Measurements from ENCODE around the gene SCLY. TPM values are rescaled to one million over a fixed set of nuclear protein-coding genes. Genes with fewer than 3 reads are reported as not detected.

The SCLY gene
- total and polyA plus RNA-seq, 9 donors, result 5.3 to 11.6 (median 9.6) TPM

DNA sequence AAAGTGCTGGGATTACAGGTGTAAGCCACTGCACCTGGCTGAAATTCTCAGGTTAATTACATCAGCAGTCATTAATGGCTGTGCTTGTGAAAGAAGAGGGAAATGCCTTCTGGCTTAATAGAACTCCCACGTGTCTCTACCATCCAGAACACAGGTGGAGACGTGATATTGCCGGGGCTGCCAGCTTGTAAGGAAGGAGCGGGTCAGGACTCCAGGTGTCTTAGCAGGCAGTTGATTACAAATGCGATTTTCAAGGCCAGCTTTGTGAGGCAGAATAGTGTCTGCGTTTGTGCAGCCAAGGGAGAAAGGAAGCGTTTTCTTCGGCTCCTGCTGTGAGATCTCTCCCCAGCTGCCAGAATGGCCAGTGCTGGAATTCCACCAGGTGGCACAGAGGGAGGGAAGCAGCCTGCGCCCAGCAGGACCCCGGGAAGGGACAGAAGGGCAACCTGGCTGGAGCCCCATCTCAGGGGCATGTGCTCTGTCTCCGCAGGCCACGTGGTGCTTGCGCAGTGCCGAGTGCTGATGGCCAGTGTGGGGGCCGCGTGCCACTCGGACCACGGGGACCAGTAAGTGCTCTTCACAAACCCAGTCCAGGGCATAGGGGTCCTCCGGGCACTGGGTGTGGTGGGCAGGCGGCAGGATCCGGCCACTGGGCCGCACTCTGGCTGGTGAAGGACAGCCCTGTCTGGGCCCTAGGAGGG lies 35.7 kb downstream of the SCLY start:
- H3K4me3 ChIP-seq (ENCODE audit: low read length), result no peak overlapping the region
- H3K27ac ChIP-seq (ENCODE audit: low read length), result no peak overlapping the region
- H3K36me3 ChIP-seq (ENCODE audit: control insufficient read depth, insufficient read depth, low read length), result peaks cover 4% of the 10 kb centered on the region
- no peaks in the 10 kb centered on the region for H3K9me3 ChIP-seq (replicated peaks; ENCODE audit: control insufficient read depth, low read depth, low read length)
- no peak for DNase-seq
- no peaks in the 10 kb centered on the region for H3K27me3 ChIP-seq (ENCODE audit: control insufficient read depth, insufficient read depth, low read length)
- WGBS (ENCODE audit: insufficient coverage), result 71% methylated on average over 21 of the region's 22 CpGs
- H3K4me1 ChIP-seq (ENCODE audit: control insufficient read depth, insufficient read depth, low read length), result peaks cover 4% of the 10 kb centered on the region

DNA sequence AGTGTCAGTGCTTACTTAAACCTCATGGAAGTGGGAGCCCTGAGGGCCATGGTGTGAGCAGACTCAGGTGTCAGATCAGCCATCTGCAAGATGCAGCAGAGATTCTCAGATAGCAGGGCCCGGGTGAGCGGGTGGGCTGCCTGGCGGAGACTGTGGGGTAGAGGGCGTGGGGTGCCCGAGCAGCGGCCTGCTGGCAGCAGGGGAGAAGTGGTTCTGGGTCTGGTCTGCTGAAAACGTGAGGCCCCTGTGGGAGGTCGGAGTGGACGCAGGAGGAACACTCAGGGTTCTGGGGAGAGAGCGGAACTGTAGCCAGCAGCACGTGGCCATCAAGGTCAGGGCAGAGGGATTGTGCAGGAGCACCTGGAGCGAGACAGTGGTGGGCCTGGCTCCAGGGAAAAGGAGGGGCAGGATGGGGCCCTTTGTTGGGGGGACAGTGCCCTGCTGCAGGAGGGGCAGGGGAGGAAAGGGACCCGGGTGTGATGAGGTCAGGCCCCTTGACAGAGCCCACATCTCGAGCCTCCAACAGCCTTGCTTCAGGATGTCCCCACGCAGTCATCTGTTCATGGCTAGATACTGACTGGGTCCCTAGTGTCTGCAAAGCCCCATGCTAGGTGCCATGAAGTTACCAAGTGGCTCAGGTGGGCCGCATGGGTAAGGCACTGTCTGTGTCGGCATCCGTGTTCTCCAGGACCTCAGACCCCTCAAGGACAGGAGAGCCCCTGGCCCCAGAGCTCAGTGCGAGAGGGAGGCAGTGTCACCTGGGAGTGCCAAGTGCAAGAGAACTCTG lies 36.6 kb downstream of the SCLY start:
- peaks cover 4% of the 10 kb centered on the region for H3K36me3 ChIP-seq (ENCODE audit: control insufficient read depth, insufficient read depth, low read length)
- no peak overlapping the region for H3K27ac ChIP-seq (ENCODE audit: low read length)
- H3K4me3 ChIP-seq (ENCODE audit: low read length), result no peak overlapping the region
- WGBS (ENCODE audit: insufficient coverage), result 80% methylated on average over 19 of the region's 19 CpGs
- peaks cover 4% of the 10 kb centered on the region for H3K4me1 ChIP-seq (ENCODE audit: control insufficient read depth, insufficient read depth, low read length)
- H3K27me3 ChIP-seq (ENCODE audit: control insufficient read depth, insufficient read depth, low read length), result no peaks in the 10 kb centered on the region
- H3K9me3 ChIP-seq (replicated peaks; ENCODE audit: control insufficient read depth, low read depth, low read length), result no peaks in the 10 kb centered on the region
- DNase-seq, result no peak

DNA sequence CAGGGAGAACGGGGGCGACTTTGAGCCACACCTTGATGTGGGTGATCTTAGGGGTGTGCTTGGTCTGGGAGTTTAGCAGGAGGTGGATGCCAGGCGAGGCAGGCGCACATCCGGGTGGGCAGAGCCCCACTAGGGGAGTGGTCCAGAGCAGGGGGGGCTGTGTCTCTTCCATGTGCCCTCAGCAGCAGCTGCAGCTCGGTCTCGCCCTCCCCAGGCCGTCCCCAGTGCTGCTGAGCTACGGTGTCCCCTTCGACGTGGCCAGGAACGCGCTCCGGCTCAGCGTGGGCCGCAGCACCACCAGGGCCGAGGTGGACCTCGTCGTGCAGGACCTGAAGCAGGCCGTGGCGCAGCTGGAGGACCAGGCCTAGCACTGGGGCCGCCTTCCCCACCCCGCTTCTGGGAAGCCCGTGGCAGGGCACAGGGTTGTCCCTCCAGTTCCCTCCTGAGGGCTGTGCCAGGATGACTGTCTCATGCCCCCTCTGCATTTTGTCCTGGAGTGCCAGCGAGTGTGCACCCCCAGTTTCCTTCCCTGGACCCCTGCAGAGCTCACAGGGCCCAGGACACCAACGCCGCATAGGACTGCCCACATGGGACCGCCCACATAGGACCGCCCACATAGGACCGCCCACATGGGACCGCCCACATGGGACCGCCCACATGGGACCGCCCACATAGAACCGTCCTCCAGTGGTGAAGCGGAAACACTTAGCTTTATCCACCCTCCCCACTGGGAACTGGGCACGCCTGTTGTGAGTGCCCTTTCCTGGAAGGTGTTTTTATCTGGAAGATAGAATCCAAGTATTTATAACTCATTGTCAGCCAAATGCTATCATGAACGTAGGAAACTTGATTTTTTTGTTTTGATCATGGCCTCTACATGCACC lies 37.4 kb downstream of the SCLY start:
- DNase-seq, result peak; percentile 31

DNA sequence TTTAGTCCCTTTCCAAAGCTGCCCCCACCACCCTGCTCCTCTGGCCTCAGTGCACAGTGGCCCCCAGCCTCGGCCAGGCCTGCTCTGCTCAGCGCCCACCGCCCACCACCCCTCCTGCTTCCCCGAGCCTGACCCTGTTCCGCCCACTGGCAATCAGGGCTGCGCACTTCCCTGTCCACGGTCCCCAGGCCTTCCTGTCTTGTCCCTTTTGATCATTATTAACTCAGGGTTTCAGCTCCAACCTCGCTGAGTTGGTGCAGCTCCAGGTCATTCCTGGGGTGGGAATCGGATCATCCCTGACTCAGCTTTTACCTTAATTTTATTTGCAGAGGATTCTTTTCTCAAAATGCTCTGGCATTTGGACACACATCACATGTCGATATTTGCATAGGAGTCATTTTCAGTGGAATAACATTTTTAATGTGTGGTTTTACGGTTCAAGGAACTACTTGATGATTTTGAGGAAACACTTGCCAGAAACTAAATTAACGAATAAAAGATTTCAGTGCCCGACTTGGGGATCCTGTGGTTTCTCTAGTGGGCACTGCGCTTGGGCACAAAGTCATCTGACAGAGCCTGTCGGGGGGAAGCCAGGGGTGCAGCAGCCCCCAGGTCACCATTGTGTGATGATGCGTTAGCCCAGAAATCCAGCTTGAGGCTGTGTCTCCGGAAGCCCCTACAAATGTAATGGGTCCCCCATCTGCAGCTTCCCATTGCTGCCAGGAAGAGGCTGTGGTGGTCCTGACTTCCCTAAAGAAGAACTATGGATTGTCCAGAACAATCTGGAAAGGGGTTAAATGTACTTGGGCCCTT lies 38.3 kb downstream of the SCLY start:
- no peak overlapping the region for H3K27ac ChIP-seq (ENCODE audit: low read length)
- peaks cover 4% of the 10 kb centered on the region for H3K36me3 ChIP-seq (ENCODE audit: control insufficient read depth, insufficient read depth, low read length)
- no peak overlapping the region for H3K4me3 ChIP-seq (ENCODE audit: low read length)
- peaks cover 4% of the 10 kb centered on the region for H3K4me1 ChIP-seq (ENCODE audit: control insufficient read depth, insufficient read depth, low read length)
- 73% methylated on average over 14 of the region's 17 CpGs for WGBS (ENCODE audit: insufficient coverage)
- H3K27me3 ChIP-seq (ENCODE audit: control insufficient read depth, insufficient read depth, low read length), result no peaks in the 10 kb centered on the region
- no peaks in the 10 kb centered on the region for H3K9me3 ChIP-seq (replicated peaks; ENCODE audit: control insufficient read depth, low read depth, low read length)
- DNase-seq, result peak; percentile 52

More for the DNA sequence above, 37.4 kb downstream of the SCLY start:
- H3K27ac ChIP-seq (ENCODE audit: low read length), result no peak overlapping the region
- H3K27me3 ChIP-seq (ENCODE audit: control insufficient read depth, insufficient read depth, low read length), result no peaks in the 10 kb centered on the region
- H3K36me3 ChIP-seq (ENCODE audit: control insufficient read depth, insufficient read depth, low read length), result peaks cover 4% of the 10 kb centered on the region
- peaks cover 4% of the 10 kb centered on the region for H3K4me1 ChIP-seq (ENCODE audit: control insufficient read depth, insufficient read depth, low read length)
- H3K4me3 ChIP-seq (ENCODE audit: low read length), result no peak overlapping the region
- 85% methylated on average over 30 of the region's 37 CpGs for WGBS (ENCODE audit: insufficient coverage)
- H3K9me3 ChIP-seq (replicated peaks; ENCODE audit: control insufficient read depth, low read depth, low read length), result no peaks in the 10 kb centered on the region

DNA sequence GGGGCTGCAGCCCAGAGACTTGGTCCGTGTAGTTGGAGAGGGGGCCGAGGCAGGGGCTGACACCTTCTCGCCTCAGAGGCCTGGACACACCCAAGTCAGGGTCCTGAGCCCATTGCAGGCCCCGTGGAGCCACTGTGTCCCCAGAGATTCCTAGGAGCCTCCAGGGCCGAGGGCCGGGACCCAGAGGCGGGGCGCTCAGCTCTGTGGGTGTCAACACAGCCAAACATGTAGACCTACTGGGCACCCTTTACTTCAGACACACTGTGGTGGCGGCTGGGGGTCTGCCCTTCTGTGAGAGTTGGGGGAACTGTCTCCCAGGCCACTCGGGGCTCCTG lies 38.9 kb downstream of the SCLY start:
- Histone ChIP-seq H3K27me3 (ENCODE audit: control insufficient read depth, insufficient read depth, low read length) (no peaks in the 10 kb centered on the region), H3K4me1 (ENCODE audit: control insufficient read depth, insufficient read depth, low read length) (peaks cover 4% of the 10 kb centered on the region), H3K9me3 (replicated peaks; ENCODE audit: control insufficient read depth, low read depth, low read length) (no peaks in the 10 kb centered on the region), H3K36me3 (ENCODE audit: control insufficient read depth, insufficient read depth, low read length) (no peaks in the 10 kb centered on the region), H3K27ac (ENCODE audit: low read length) (no peak overlapping the region), H3K4me3 (ENCODE audit: low read length) (no peak overlapping the region)
- DNase-seq, result no peak
- 68% methylated on average over 6 of the region's 10 CpGs for WGBS (ENCODE audit: insufficient coverage)

DNA sequence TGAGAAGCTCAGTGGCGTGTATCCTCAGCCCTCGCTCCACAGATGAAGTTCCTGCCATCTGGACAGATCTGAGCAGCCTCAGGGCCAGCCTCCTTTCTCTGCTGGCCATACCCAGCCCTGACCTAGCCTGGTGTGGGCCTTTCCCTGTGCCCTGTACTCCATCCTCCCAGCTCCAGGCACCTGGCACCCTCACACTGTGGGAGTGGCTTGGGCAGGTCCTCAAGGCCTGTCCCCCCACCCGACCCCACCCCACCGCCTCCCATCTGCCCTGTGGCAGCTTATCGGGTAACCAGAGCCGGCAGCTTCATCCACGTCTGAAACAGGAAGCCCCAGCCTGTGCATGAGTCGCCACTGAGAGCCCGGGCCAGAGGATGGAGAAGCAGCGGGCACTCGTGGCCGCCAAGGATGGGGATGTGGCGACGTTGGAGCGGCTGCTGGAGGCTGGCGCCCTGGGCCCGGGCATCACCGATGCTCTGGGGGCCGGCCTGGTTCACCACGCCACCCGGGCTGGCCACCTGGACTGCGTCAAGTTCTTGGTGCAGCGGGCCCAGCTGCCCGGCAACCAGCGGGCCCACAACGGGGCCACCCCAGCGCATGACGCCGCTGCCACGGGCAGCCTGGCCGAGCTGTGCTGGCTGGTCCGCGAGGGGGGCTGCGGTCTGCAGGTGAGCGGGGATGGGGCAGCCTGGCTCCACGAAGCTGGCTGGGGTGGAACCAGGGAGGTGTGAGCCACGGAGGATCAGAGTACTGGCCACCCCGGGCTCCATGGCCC lies 39.4 kb downstream of the SCLY start, which contains the start of gene ESPNL:
Gene ESPNL, plus strand, starts transcription at position 292 of the 772 bp plus-strand sequence. Its CDS starts 80 bp downstream, at position 372.
- Histone ChIP-seq H3K27me3 (ENCODE audit: control insufficient read depth, insufficient read depth, low read length) (no peaks in the 10 kb centered on the region), H3K9me3 (replicated peaks; ENCODE audit: control insufficient read depth, low read depth, low read length) (no peaks in the 10 kb centered on the region), H3K36me3 (ENCODE audit: control insufficient read depth, insufficient read depth, low read length) (no peaks in the 10 kb centered on the region), H3K27ac (ENCODE audit: low read length) (no peak within 1 kb of the TSS), H3K4me3 (ENCODE audit: low read length) (no peak within 1 kb of the TSS), H3K4me1 (ENCODE audit: control insufficient read depth, insufficient read depth, low read length) (peaks cover 4% of the 10 kb centered on the region)
- no peak for DNase-seq
- WGBS (ENCODE audit: insufficient coverage), result 83% methylated on average over 35 of the region's 38 CpGs

DNA sequence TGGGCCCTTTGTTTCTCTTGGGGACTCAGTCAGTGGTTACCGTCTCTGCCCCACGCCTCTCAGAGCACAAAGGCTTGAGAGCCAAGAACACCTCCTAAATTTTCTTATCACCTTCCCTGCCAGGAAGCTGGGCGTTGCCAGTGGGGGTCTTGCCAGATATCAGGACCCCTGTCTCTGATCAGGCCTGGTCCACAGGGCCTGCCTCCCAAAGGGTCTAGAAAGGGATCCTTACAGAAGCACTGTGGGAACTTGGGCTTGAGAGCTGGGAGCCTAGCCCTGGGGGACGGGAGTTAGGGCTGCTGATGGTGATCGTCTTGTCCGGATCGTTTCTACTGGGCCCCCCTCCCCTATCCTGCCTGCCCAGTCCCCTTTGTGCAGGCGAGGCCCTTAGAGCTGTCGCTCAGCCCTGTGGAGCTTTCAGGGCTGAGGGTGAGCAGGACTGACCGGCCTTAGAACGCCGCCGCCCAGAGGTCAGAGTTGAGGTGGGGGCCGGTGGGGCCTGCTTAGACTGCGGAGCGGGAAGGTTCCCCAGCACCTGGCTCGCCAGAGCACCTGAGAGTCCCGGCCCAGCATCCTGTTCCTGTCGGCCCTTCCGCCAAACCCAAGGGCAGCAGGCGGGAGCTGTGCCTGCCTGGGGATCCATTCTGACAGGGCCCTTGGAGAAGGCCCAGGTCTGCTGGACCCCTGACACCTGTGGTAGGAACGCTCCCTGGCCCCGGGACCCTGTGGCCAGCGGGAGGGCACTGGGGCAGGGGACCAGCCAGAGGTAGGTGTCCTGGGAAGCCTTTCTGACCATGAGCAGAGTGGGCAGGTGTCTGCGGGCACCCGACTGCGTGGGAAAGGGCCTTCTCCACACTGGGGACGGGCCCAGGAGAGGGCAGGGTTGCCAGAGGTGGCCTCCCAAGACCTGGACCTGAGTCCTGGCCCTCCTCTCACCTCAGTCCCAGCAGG lies 40.3 kb downstream of the SCLY start:
- Histone ChIP-seq H3K36me3 (ENCODE audit: control insufficient read depth, insufficient read depth, low read length) (no peaks in the 10 kb centered on the region), H3K4me3 (ENCODE audit: low read length) (no peak overlapping the region), H3K4me1 (ENCODE audit: control insufficient read depth, insufficient read depth, low read length) (peaks cover 4% of the 10 kb centered on the region), H3K9me3 (replicated peaks; ENCODE audit: control insufficient read depth, low read depth, low read length) (no peaks in the 10 kb centered on the region), H3K27ac (ENCODE audit: low read length) (no peak overlapping the region), H3K27me3 (ENCODE audit: control insufficient read depth, insufficient read depth, low read length) (no peaks in the 10 kb centered on the region)
- no peak for DNase-seq
- 80% methylated on average over 21 of the region's 28 CpGs for WGBS (ENCODE audit: insufficient coverage)

DNA sequence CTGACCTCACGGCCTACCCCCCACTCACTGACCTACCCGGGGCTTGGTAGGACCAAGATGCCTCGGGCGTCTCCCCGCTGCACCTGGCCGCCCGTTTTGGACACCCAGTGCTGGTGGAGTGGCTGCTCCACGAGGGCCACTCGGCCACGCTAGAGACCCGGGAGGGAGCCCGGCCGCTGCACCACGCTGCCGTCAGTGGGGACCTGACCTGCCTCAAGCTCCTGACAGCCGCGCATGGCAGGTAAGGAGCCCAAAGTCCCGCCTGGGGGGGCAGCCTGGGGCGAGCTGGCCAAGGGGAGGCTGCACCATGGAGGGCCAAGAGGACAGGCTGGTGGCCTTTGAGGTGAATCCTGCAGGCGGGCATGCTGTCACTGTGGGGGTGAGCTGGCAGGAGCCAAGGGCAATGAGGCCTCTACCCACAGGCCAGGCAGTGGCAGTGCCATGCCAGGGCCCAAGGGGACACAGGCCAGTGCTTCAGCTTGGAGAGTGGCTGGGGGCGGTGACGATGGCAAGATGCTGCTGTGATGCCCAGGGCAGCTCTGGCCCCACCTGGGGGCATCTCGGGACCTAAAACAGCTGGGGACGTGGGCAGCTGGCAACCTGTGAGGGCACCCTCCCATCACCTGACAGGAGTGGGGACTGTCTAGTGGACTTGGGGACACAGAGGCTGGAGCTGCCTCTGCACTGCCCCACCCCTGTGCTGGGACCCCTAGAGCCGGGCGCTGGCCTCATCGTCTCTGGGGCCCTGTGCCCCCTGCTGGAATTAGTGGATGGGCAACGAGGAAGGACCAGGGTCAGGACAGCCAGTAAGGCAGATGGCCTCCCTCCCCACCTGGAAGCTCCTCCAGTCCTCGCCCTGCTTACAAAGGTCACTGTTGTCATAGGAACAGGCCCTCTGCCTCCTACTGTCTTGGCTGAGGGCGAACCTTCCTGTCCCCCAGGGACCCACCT lies 41.4 kb downstream of the SCLY start:
- H3K27me3 ChIP-seq (ENCODE audit: control insufficient read depth, insufficient read depth, low read length), result no peaks in the 10 kb centered on the region
- no peak overlapping the region for H3K27ac ChIP-seq (ENCODE audit: low read length)
- H3K4me1 ChIP-seq (ENCODE audit: control insufficient read depth, insufficient read depth, low read length), result peaks cover 4% of the 10 kb centered on the region
- H3K9me3 ChIP-seq (replicated peaks; ENCODE audit: control insufficient read depth, low read depth, low read length), result no peaks in the 10 kb centered on the region
- WGBS (ENCODE audit: insufficient coverage), result 83% methylated on average over 24 of the region's 30 CpGs
- no peak overlapping the region for H3K4me3 ChIP-seq (ENCODE audit: low read length)
- DNase-seq, result no peak
- no peaks in the 10 kb centered on the region for H3K36me3 ChIP-seq (ENCODE audit: control insufficient read depth, insufficient read depth, low read length)
